ENCODE data around the gene ATP6V1D. TPM values are rescaled to one million over a fixed set of nuclear protein-coding genes. Genes with fewer than 3 reads are reported as not detected.
A peak's percentile ranks its signal among the peaks of the same experiment; 100 is the strongest.
"Not testable (repeated sequence)": the region's sequence is repeated elsewhere in the genome, so short reads cannot be mapped to it uniquely, and the experiment has no call there.

ATP6V1D gene
- 73.0 TPM for polyA plus RNA-seq (2013, experiment 1 of 2)
- 73.1 TPM for polyA plus RNA-seq (2013, experiment 2 of 2)

DNA sequence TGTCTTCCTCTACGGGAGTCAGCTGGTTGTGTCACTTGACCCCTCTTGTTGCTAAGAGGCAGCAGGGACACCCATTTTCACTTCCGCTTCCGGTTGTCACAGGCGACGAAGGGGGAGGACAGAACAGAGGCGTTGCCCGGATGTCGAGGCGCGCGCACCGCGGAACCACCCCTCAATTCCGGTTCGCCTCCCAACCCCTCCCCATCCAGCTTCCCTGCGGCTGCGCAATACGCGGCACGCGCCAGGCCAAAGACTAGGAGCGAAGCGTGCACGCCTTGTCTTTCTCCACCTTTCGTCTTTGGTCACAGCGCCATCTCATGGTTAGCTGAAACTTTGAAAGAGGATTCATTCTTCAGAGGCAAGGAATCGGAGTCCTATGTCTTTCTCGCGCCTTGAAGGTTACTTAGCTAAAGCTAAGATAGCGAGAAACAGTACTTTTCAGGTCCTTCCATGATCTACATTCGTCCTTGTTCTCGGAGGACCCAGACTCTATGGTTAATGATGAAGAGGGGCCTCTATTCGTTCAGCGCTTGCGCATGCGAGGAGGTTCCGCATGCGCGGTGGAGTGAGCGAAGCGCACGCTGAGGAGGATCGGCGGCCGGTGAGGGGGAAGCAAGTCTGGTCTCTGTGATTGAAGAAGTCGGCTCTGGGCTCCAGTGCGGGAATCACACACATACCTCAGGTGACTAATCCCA lies at the start of gene ATP6V1D, which contains the start of gene EIF2S1:
Gene ATP6V1D, minus strand, starts transcription at position 30 of the 695 bp plus-strand sequence. CDS start 106 bp downstream, outside the sequence.
Gene EIF2S1, plus strand, starts transcription at position 554 of the 695 bp plus-strand sequence. CDS start 4,440 bp downstream, outside the sequence.
- under 1% methylated on average over 47 of the region's 47 CpGs for WGBS
- Histone ChIP-seq H2BK120ac (ENCODE audit: low read depth, low read length) (peak within 1 kb of the TSS; percentile 71), H3K14ac (ENCODE audit: low read length in 2 of 2) (peak within 1 kb of the TSS; percentile 77 to 92), H3K79me1 (replicated peaks; ENCODE audit: low read length, poor library complexity, severe bottlenecking) (peaks cover 3% of the 10 kb centered on the region), H2BK5ac (ENCODE audit: low read depth, low read length, poor library complexity, severe bottlenecking) (peak within 1 kb of the TSS; percentile 85), H2BK15ac (ENCODE audit: low read depth, poor library complexity, severe bottlenecking) (peak within 1 kb of the TSS; percentile 41), H3K36me3 (ENCODE audit: control insufficient read depth in 1 of 2, insufficient read depth in 2 of 2, low read depth in 1 of 2, low read length in 2 of 2) (peaks cover 0 to 17% of the 10 kb centered on the region in 2 experiments), H3K4me1 (ENCODE audit: control insufficient read depth, insufficient read depth, low read depth, low read length) (peaks cover 8% of the 10 kb centered on the region), H3K9me3 (ENCODE audit: control insufficient read depth, low read length) (no peaks in the 10 kb centered on the region), H3K4me3 (ENCODE audit: insufficient read depth in 1 of 2, low read depth in 1 of 2, low read length in 2 of 2) (peak within 1 kb of the TSS; percentile 74 to 94), H3K4ac (ENCODE audit: low read depth in 1 of 2, low read length in 2 of 2) (peak within 1 kb of the TSS; percentile 89 to 95), H3K4me2 (ENCODE audit: low read length, poor library complexity, severe bottlenecking) (peak within 1 kb of the TSS; percentile 94), H3K23ac (ENCODE audit: low read length in 2 of 2) (peak within 1 kb of the TSS in 1 of 2 experiments; percentile 89), H2BK12ac (ENCODE audit: low read length in 2 of 2) (peak within 1 kb of the TSS in 1 of 2 experiments; percentile 54), H3K9ac (ENCODE audit: low read length) (peak within 1 kb of the TSS; percentile 95), H3K27me3 (ENCODE audit: control insufficient read depth in 1 of 2, insufficient read depth in 1 of 2, low read length in 2 of 2) (no peaks in the 10 kb centered on the region), H2AFZ (ENCODE audit: low read depth, low read length) (peak within 1 kb of the TSS; percentile 69), H4K91ac (ENCODE audit: low read length) (peak within 1 kb of the TSS; percentile 67), H3K27ac (ENCODE audit: low read length, poor library complexity, severe bottlenecking) (peak within 1 kb of the TSS; percentile 98), H4K8ac (ENCODE audit: low read length) (peak within 1 kb of the TSS; percentile 72), H2AK5ac (ENCODE audit: low read length, severe bottlenecking) (peak within 1 kb of the TSS; percentile 31), H3K18ac (ENCODE audit: low read depth in 1 of 2, low read length in 2 of 2) (peak within 1 kb of the TSS; percentile 79 to 87)
- peak; percentile 100 for DNase-seq

DNA sequence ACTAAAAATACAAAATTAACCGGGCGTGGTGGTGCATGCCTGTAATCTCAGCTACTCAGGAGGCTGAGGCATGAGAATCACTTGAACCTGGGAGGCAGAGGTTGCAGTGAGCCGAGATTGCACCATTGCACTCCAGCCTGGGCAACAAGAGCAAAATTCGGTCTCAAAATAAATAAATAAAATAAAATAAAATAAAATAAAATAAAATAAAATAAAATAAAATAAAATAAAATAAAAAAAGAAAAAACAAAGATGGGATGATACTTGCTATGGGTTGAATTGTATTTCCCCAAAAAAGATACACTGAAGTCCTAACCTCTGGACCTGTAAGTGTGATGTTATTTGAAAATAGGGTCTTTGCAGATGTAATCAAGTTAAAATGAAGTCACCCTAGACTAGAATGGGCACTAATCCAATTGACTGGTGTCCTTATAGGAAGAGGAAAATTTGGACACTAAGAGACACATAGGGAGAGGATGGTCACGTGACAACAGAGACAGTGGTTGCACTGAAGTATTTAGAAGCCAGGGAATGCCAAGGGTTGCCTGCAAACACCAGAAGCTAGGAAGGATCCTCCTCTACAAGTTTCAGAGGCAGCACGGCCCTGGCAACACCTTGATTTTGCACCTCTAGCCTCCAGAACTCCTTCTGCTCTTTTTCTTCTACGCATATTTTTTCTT lies 48.7 kb upstream of the ATP6V1D start:
- H3K14ac ChIP-seq (ENCODE audit: low read length in 2 of 2); H3K9me3 ChIP-seq (ENCODE audit: control insufficient read depth, low read length); H4K8ac ChIP-seq (ENCODE audit: low read length); H2BK5ac ChIP-seq (ENCODE audit: low read depth, low read length, poor library complexity, severe bottlenecking); H3K27ac ChIP-seq (ENCODE audit: low read length, poor library complexity, severe bottlenecking); H3K36me3 ChIP-seq (ENCODE audit: control insufficient read depth in 1 of 2, insufficient read depth in 2 of 2, low read depth in 1 of 2, low read length in 2 of 2); H4K91ac ChIP-seq (ENCODE audit: low read length); H3K4me2 ChIP-seq (ENCODE audit: low read length, poor library complexity, severe bottlenecking); H3K9ac ChIP-seq (ENCODE audit: low read length); H2BK120ac ChIP-seq (ENCODE audit: low read depth, low read length); H3K23ac ChIP-seq (ENCODE audit: low read length in 2 of 2); H3K18ac ChIP-seq (ENCODE audit: low read depth in 1 of 2, low read length in 2 of 2); H2BK15ac ChIP-seq (ENCODE audit: low read depth, poor library complexity, severe bottlenecking); H3K27me3 ChIP-seq (ENCODE audit: control insufficient read depth in 1 of 2, insufficient read depth in 1 of 2, low read length in 2 of 2); H3K4me3 ChIP-seq (ENCODE audit: insufficient read depth in 1 of 2, low read depth in 1 of 2, low read length in 2 of 2); H2AFZ ChIP-seq (ENCODE audit: low read depth, low read length); DNase-seq; H2BK12ac ChIP-seq (ENCODE audit: low read length in 2 of 2); H3K79me1 ChIP-seq (replicated peaks; ENCODE audit: low read length, poor library complexity, severe bottlenecking); H2AK5ac ChIP-seq (ENCODE audit: low read length, severe bottlenecking); H3K4ac ChIP-seq (ENCODE audit: low read depth in 1 of 2, low read length in 2 of 2): not testable (repeated sequence)
- 91% methylated on average over 5 of the region's 7 CpGs for WGBS
- H3K4me1 ChIP-seq (ENCODE audit: control insufficient read depth, insufficient read depth, low read depth, low read length), result peaks cover 11% of the 10 kb centered on the region

DNA sequence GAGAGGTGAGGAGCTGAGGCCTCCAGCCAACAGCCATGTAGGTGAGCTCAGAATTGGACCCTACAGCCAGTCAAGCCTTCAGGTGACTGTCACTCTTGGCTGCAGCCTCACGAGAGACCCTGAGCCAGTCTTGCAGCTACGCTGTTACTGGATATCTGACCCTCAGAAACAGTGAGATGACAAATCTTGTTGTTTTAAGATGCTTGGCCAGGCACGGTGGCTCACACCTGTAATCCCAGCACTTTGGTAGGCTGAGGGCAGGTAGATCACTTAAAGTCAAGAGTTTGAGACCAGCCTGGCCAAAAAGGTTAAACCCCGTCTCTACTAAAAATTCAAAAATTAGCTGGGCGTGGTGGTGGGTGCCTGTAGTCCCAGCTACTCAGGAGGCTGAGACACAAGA lies 46.2 kb upstream of the ATP6V1D start:
- Histone ChIP-seq H4K8ac (ENCODE audit: low read length) (no peak overlapping the region), H3K4me1 (ENCODE audit: control insufficient read depth, insufficient read depth, low read depth, low read length) (no peaks in the 10 kb centered on the region), H3K79me1 (replicated peaks; ENCODE audit: low read length, poor library complexity, severe bottlenecking) (peaks cover 4% of the 10 kb centered on the region), H3K4me2 (ENCODE audit: low read length, poor library complexity, severe bottlenecking) (no peak overlapping the region), H3K23ac (ENCODE audit: low read length in 2 of 2) (no peak overlapping the region), H2AFZ (ENCODE audit: low read depth, low read length) (no peak overlapping the region), H2BK12ac (ENCODE audit: low read length in 2 of 2) (no peak overlapping the region), H2BK15ac (ENCODE audit: low read depth, poor library complexity, severe bottlenecking) (no peak overlapping the region), H3K27ac (ENCODE audit: low read length, poor library complexity, severe bottlenecking) (no peak overlapping the region), H2BK120ac (ENCODE audit: low read depth, low read length) (no peak overlapping the region), H4K91ac (ENCODE audit: low read length) (no peak overlapping the region), H2BK5ac (ENCODE audit: low read depth, low read length, poor library complexity, severe bottlenecking) (no peak overlapping the region), H3K27me3 (ENCODE audit: control insufficient read depth in 1 of 2, insufficient read depth in 1 of 2, low read length in 2 of 2) (no peaks in the 10 kb centered on the region), H3K9ac (ENCODE audit: low read length) (no peak overlapping the region), H2AK5ac (ENCODE audit: low read length, severe bottlenecking) (no peak overlapping the region), H3K18ac (ENCODE audit: low read depth in 1 of 2, low read length in 2 of 2) (no peak overlapping the region), H3K4ac (ENCODE audit: low read depth in 1 of 2, low read length in 2 of 2) (no peak overlapping the region), H3K36me3 (ENCODE audit: control insufficient read depth in 1 of 2, insufficient read depth in 2 of 2, low read depth in 1 of 2, low read length in 2 of 2) (no peaks in the 10 kb centered on the region), H3K14ac (ENCODE audit: low read length in 2 of 2) (no peak overlapping the region), H3K4me3 (ENCODE audit: insufficient read depth in 1 of 2, low read depth in 1 of 2, low read length in 2 of 2) (no peak overlapping the region), H3K9me3 (ENCODE audit: control insufficient read depth, low read length) (no peaks in the 10 kb centered on the region)
- 99% methylated on average over 5 of the region's 5 CpGs for WGBS
- DNase-seq, result no peak

DNA sequence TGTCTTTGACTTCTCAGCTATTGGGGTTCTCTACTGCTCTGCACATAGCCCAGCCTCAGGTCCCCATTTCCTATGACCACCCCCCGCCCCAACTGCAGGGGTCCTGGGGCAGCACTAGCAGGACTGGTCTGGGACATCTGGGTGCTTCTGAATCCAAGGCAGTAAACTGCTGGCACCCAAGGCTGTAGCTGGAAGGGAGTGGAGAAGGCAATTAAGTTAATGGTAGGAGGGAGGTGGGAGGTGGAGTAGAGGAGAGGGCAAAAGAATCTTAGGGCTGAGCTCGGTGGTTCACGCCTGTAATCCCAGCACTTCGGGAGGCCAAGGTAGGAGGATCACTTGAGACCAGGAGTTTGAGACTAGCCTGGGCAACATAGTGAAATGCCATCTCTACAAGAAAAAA lies 40.8 kb upstream of the ATP6V1D start:
- H2BK15ac ChIP-seq (ENCODE audit: low read depth, poor library complexity, severe bottlenecking), result no peak overlapping the region
- no peak overlapping the region for H2AK5ac ChIP-seq (ENCODE audit: low read length, severe bottlenecking)
- no peak overlapping the region for H3K4ac ChIP-seq (ENCODE audit: low read depth in 1 of 2, low read length in 2 of 2)
- H4K91ac ChIP-seq (ENCODE audit: low read length), result no peak overlapping the region
- no peak overlapping the region for H3K23ac ChIP-seq (ENCODE audit: low read length in 2 of 2)
- no peak overlapping the region for H2BK12ac ChIP-seq (ENCODE audit: low read length in 2 of 2)
- WGBS, result 94% methylated on average over 4 of the region's 4 CpGs
- H2AFZ ChIP-seq (ENCODE audit: low read depth, low read length), result no peak overlapping the region
- no peaks in the 10 kb centered on the region for H3K36me3 ChIP-seq (ENCODE audit: control insufficient read depth in 1 of 2, insufficient read depth in 2 of 2, low read depth in 1 of 2, low read length in 2 of 2)
- H3K4me2 ChIP-seq (ENCODE audit: low read length, poor library complexity, severe bottlenecking), result no peak overlapping the region
- H3K4me3 ChIP-seq (ENCODE audit: insufficient read depth in 1 of 2, low read depth in 1 of 2, low read length in 2 of 2), result no peak overlapping the region
- no peak overlapping the region for H3K14ac ChIP-seq (ENCODE audit: low read length in 2 of 2)
- H3K9ac ChIP-seq (ENCODE audit: low read length), result no peak overlapping the region
- H4K8ac ChIP-seq (ENCODE audit: low read length), result no peak overlapping the region
- no peak overlapping the region for H3K27ac ChIP-seq (ENCODE audit: low read length, poor library complexity, severe bottlenecking)
- DNase-seq, result no peak
- H3K4me1 ChIP-seq (ENCODE audit: control insufficient read depth, insufficient read depth, low read depth, low read length), result peaks cover 7% of the 10 kb centered on the region
- no peaks in the 10 kb centered on the region for H3K27me3 ChIP-seq (ENCODE audit: control insufficient read depth in 1 of 2, insufficient read depth in 1 of 2, low read length in 2 of 2)
- no peak overlapping the region for H2BK120ac ChIP-seq (ENCODE audit: low read depth, low read length)
- H2BK5ac ChIP-seq (ENCODE audit: low read depth, low read length, poor library complexity, severe bottlenecking), result no peak overlapping the region
- peaks cover 4% of the 10 kb centered on the region for H3K79me1 ChIP-seq (replicated peaks; ENCODE audit: low read length, poor library complexity, severe bottlenecking)
- no peak overlapping the region for H3K18ac ChIP-seq (ENCODE audit: low read depth in 1 of 2, low read length in 2 of 2)
- no peaks in the 10 kb centered on the region for H3K9me3 ChIP-seq (ENCODE audit: control insufficient read depth, low read length)

Measured in mesenchymal stem cell (in vitro differentiated cells and primary cell).